ENCODE measurements around the gene GLUL. TPM values are rescaled to one million over a fixed set of nuclear protein-coding genes. Genes with fewer than 3 reads are reported as not detected.
"Not testable (repeated sequence)": the region's sequence is repeated elsewhere in the genome, so short reads cannot be mapped to it uniquely, and the experiment has no call there.

The GLUL gene
- total RNA-seq, 1 donor from 2014 or later = 377 TPM

GRCh38 chr1:182367926-182368325 lies 23.7 kb downstream of the GLUL start:
- no peak for DNase-seq

- DNase-seq = no peak
Observed at GRCh38 chr1:182366596-182366995, 25.0 kb downstream of the GLUL start.

GRCh38 chr1:182359645-182360044 lies 31.9 kb downstream of the GLUL start:
- DNase-seq = no peak

- no peak for DNase-seq
Observed at GRCh38 chr1:182357913-182358312, 33.7 kb downstream of the GLUL start.

- no peak for DNase-seq
Observed at GRCh38 chr1:182357171-182357570, 34.4 kb downstream of the GLUL start.

- DNase-seq = no peak
Observed at GRCh38 chr1:182355723-182356098, 35.9 kb downstream of the GLUL start.

- DNase-seq = no peak
Observed at GRCh38 chr1:182351790-182352364, 39.7 kb downstream of the GLUL start.

GRCh38 chr1:182350839-182351238 lies 40.8 kb downstream of the GLUL start:
- DNase-seq = no peak

GRCh38 chr1:182348961-182349747 lies 42.4 kb downstream of the GLUL start:
- DNase-seq = no peak

- DNase-seq = no peak
Observed at GRCh38 chr1:182347019-182347418, 44.6 kb downstream of the GLUL start.

- DNase-seq = no peak
Observed at GRCh38 chr1:182340233-182341058, 51.1 kb downstream of the GLUL start.

GRCh38 chr1:182339684-182340083 lies 51.9 kb downstream of the GLUL start:
- no peak for DNase-seq

GRCh38 chr1:182338806-182339370 lies 52.7 kb downstream of the GLUL start:
- DNase-seq = no peak

- DNase-seq = no peak
Observed at GRCh38 chr1:182337736-182338571, 53.6 kb downstream of the GLUL start.

- DNase-seq = no peak
Observed at GRCh38 chr1:182335771-182336566, 55.6 kb downstream of the GLUL start.

- DNase-seq = not testable (repeated sequence)
Observed at GRCh38 chr1:182333071-182333571, 58.5 kb downstream of the GLUL start.

- DNase-seq = no peak
Observed at GRCh38 chr1:182332261-182333060, 59.1 kb downstream of the GLUL start.

All from dermis blood vessel endothelial cell (primary cell).